ENCODE data around the gene ALDH4A1. TPM values are rescaled to one million over a fixed set of nuclear protein-coding genes. Genes with fewer than 3 reads are reported as not detected.
"Not testable (repeated sequence)": the region's sequence is repeated elsewhere in the genome, so short reads cannot be mapped to it uniquely, and the experiment has no call there.

Gene ALDH4A1
- total RNA-seq, 2 experiments from 2014 or later = 0.61 to 0.71 TPM

DNA sequence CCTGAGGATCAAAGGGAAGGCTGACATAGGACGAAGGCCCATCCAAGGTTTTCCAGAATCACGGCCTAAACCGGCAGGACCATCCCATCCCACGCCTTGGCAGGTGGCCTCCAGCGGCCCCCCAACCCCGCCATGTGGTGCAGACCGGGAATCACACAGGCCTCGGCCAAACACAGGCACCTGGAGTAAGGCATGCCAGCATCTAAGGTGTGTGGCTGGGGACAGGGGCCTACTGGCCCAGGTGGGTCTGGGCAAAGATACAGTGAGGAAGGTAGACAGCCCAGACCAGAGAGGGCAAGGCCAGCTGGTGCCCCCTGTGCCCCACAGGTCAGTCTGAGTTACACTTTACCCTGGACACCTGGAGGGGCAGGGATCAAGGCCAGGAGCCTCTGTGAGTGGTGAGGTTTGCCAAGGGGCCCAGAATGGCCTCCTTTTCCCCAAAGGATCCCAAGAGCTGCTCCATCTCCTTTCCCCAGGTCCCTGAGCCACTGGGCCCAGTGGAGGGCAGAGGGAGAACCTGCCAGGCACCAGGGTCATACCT lies 30.2 kb downstream of the ALDH4A1 start:
- intact Hi-C loops (cut with DNase I, micrococcal nuclease) = no loop called here
- no peak for ATAC-seq (ENCODE audit: poor library complexity)
- no peak overlapping the region for H3K4me3 ChIP-seq (ENCODE audit: low read length)
- no peaks in the 10 kb centered on the region for H3K9me3 ChIP-seq (ENCODE audit: control insufficient read depth in 1 of 2, insufficient read depth in 1 of 2, low read length in 2 of 2)
- DNase-seq = no peak
- no peak overlapping the region for H3K27ac ChIP-seq (ENCODE audit: low read depth in 1 of 2, low read length in 2 of 2)
- no peaks in the 10 kb centered on the region for H3K27me3 ChIP-seq (ENCODE audit: control insufficient read depth in 1 of 2, insufficient read depth in 2 of 2, low read length in 2 of 2)
- CTCF ChIA-PET = no interaction called here
- Mint-ChIP-seq H3K36me3 (ENCODE audit: low read depth) (no peaks in the 10 kb centered on the region), H3K4me1 (ENCODE audit: low read depth) (no peaks in the 10 kb centered on the region), H3K27me3 (no peaks in the 10 kb centered on the region), H3K27ac (no peak overlapping the region), H3K4me3 (no peak overlapping the region), H3K9me3 (no peaks in the 10 kb centered on the region)
- no peaks in the 10 kb centered on the region for H3K36me3 ChIP-seq (ENCODE audit: insufficient read depth, low read length)
- POLR2A ChIA-PET = no interaction called here
- no peaks in the 10 kb centered on the region for H3K4me1 ChIP-seq (ENCODE audit: insufficient read depth, low read length)
- TF ChIP-seq, protein P1, sequence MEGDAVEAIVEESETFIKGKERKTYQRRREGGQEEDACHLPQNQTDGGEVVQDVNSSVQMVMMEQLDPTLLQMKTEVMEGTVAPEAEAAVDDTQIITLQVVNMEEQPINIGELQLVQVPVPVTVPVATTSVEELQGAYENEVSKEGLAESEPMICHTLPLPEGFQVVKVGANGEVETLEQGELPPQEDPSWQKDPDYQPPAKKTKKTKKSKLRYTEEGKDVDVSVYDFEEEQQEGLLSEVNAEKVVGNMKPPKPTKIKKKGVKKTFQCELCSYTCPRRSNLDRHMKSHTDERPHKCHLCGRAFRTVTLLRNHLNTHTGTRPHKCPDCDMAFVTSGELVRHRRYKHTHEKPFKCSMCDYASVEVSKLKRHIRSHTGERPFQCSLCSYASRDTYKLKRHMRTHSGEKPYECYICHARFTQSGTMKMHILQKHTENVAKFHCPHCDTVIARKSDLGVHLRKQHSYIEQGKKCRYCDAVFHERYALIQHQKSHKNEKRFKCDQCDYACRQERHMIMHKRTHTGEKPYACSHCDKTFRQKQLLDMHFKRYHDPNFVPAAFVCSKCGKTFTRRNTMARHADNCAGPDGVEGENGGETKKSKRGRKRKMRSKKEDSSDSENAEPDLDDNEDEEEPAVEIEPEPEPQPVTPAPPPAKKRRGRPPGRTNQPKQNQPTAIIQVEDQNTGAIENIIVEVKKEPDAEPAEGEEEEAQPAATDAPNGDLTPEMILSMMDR (IDR thresholded peaks at IDR 0.05) = no peak

- H3K36me3 Mint-ChIP-seq (ENCODE audit: low read depth) = no peaks in the 10 kb centered on the region
- intact Hi-C loops (cut with DNase I, micrococcal nuclease) = no loop called here
- H3K4me3 Mint-ChIP-seq = no peak overlapping the region
- H3K9me3 ChIP-seq (ENCODE audit: control insufficient read depth in 1 of 2, insufficient read depth in 1 of 2, low read length in 2 of 2) = no peaks in the 10 kb centered on the region
- no peaks in the 10 kb centered on the region for H3K4me1 Mint-ChIP-seq (ENCODE audit: low read depth)
- ATAC-seq (ENCODE audit: poor library complexity) (no peak), DNase-seq (no peak)
- H3K27ac ChIP-seq (ENCODE audit: low read depth in 1 of 2, low read length in 2 of 2) = no peak overlapping the region
- no peaks in the 10 kb centered on the region for H3K9me3 Mint-ChIP-seq
- POLR2A ChIA-PET = no interaction called here
- no peaks in the 10 kb centered on the region for H3K4me1 ChIP-seq (ENCODE audit: insufficient read depth, low read length)
- TF ChIP-seq, protein P1 (IDR thresholded peaks at IDR 0.05) = no peak
- H3K27me3 Mint-ChIP-seq = no peaks in the 10 kb centered on the region
- H3K27me3 ChIP-seq (ENCODE audit: control insufficient read depth in 1 of 2, insufficient read depth in 2 of 2, low read length in 2 of 2) = no peaks in the 10 kb centered on the region
- H3K4me3 ChIP-seq (ENCODE audit: low read length) = no peak overlapping the region
- no peak overlapping the region for H3K27ac Mint-ChIP-seq
- no peaks in the 10 kb centered on the region for H3K36me3 ChIP-seq (ENCODE audit: insufficient read depth, low read length)
- CTCF ChIA-PET = no interaction called here
Measured at GRCh38 chr1:18871401-18872070, 30.8 kb downstream of the ALDH4A1 start.

- ChIA-PET POLR2A (no interaction called here), CTCF (no interaction called here)
- DNase-seq (no peak), ATAC-seq (ENCODE audit: poor library complexity) (no peak)
- Histone ChIP-seq H3K4me3 (ENCODE audit: low read length) (no peak overlapping the region), H3K9me3 (ENCODE audit: control insufficient read depth in 1 of 2, insufficient read depth in 1 of 2, low read length in 2 of 2) (no peaks in the 10 kb centered on the region), H3K4me1 (ENCODE audit: insufficient read depth, low read length) (no peaks in the 10 kb centered on the region), H3K27me3 (ENCODE audit: control insufficient read depth in 1 of 2, insufficient read depth in 2 of 2, low read length in 2 of 2) (peaks cover 0 to under 1% of the 10 kb centered on the region in 2 experiments), H3K36me3 (ENCODE audit: insufficient read depth, low read length) (no peaks in the 10 kb centered on the region), H3K27ac (ENCODE audit: low read depth in 1 of 2, low read length in 2 of 2) (no peak overlapping the region)
- H3K27ac Mint-ChIP-seq = no peak overlapping the region
- no peaks in the 10 kb centered on the region for H3K4me1 Mint-ChIP-seq (ENCODE audit: low read depth)
- TF ChIP-seq, protein P1 (IDR thresholded peaks at IDR 0.05) = no peak
- no peaks in the 10 kb centered on the region for H3K36me3 Mint-ChIP-seq (ENCODE audit: low read depth)
- no peak overlapping the region for H3K4me3 Mint-ChIP-seq
- H3K27me3 Mint-ChIP-seq = no peaks in the 10 kb centered on the region
- intact Hi-C loops (cut with DNase I, micrococcal nuclease) = no loop called here
- no peaks in the 10 kb centered on the region for H3K9me3 Mint-ChIP-seq
Measured at GRCh38 chr1:18870957-18871356, 31.4 kb downstream of the ALDH4A1 start.

- H3K4me3 Mint-ChIP-seq; H3K4me1 Mint-ChIP-seq (ENCODE audit: low read depth); intact Hi-C loops (cut with DNase I, micrococcal nuclease); DNase-seq; CTCF ChIA-PET; H3K9me3 ChIP-seq (ENCODE audit: control insufficient read depth in 1 of 2, insufficient read depth in 1 of 2, low read length in 2 of 2); H3K27ac ChIP-seq (ENCODE audit: low read depth in 1 of 2, low read length in 2 of 2); H3K9me3 Mint-ChIP-seq; H3K27me3 ChIP-seq (ENCODE audit: control insufficient read depth in 1 of 2, insufficient read depth in 2 of 2, low read length in 2 of 2); H3K4me3 ChIP-seq (ENCODE audit: low read length); H3K36me3 ChIP-seq (ENCODE audit: insufficient read depth, low read length); POLR2A ChIA-PET; H3K27ac Mint-ChIP-seq; H3K27me3 Mint-ChIP-seq; H3K4me1 ChIP-seq (ENCODE audit: insufficient read depth, low read length); ATAC-seq (ENCODE audit: poor library complexity); H3K36me3 Mint-ChIP-seq (ENCODE audit: low read depth): not testable (repeated sequence)
Measured at GRCh38 chr1:18870595-18870865, 31.8 kb downstream of the ALDH4A1 start.

Measured in CD4-positive, alpha-beta T cell (primary cell).